Endometrium (tissue), 2 donors: Measurements from ENCODE around the gene IQCE.
"Not testable (repeated sequence)": the region's sequence is repeated elsewhere in the genome, so short reads cannot be mapped to it uniquely, and the experiment has no call there.

Experiments
- FAIRE-seq: peaks from 2 replicates; lab custom pipeline; 2012; peaks lifted over from hg19 to GRCh38; lab: Jason Lieb, UNC
- donor health status: control.
- donor health status: control.

IQCE gene

GRCh38 chr7:2521952-2522591 lies 36.7 kb upstream of the IQCE start:
- FAIRE-seq, result no peak

GRCh38 chr7:2522780-2523433 lies 35.9 kb upstream of the IQCE start:
- FAIRE-seq, result no peak

- no peak for FAIRE-seq
Measured at GRCh38 chr7:2523461-2523936, 35.3 kb upstream of the IQCE start.

GRCh38 chr7:2523941-2524807 lies 34.6 kb upstream of the IQCE start:
- FAIRE-seq, result no peak

GRCh38 chr7:2524808-2525657 lies 33.7 kb upstream of the IQCE start:
- no peak for FAIRE-seq

GRCh38 chr7:2525658-2526630 lies 32.8 kb upstream of the IQCE start:
- FAIRE-seq, result no peak

GRCh38 chr7:2526659-2527504 lies 31.9 kb upstream of the IQCE start:
- FAIRE-seq, result no peak

GRCh38 chr7:2527505-2528467 lies 31.0 kb upstream of the IQCE start:
- no peak for FAIRE-seq

- no peak for FAIRE-seq
Measured at GRCh38 chr7:2528481-2529095, 30.2 kb upstream of the IQCE start.

- no peak for FAIRE-seq
Measured at GRCh38 chr7:2529161-2530070, 29.4 kb upstream of the IQCE start.

GRCh38 chr7:2530071-2530987 lies 28.4 kb upstream of the IQCE start:
- FAIRE-seq, result no peak

- FAIRE-seq, result not testable (repeated sequence)
Measured at GRCh38 chr7:2530994-2531795, 27.6 kb upstream of the IQCE start.

- FAIRE-seq, result not testable (repeated sequence)
Measured at GRCh38 chr7:2531796-2532110, 27.0 kb upstream of the IQCE start.

GRCh38 chr7:2532199-2532772 lies 26.5 kb upstream of the IQCE start:
- not testable (repeated sequence) for FAIRE-seq

- not testable (repeated sequence) for FAIRE-seq
Measured at GRCh38 chr7:2532816-2533215, 26.0 kb upstream of the IQCE start.
